Osteocyte (in vitro differentiated cells): ENCODE results near the gene KCNS1. TPM values are rescaled to one million over a fixed set of nuclear protein-coding genes. Genes with fewer than 3 reads are reported as not detected.
A peak's percentile ranks its signal among the peaks of the same experiment; 100 is the strongest.
"Not testable (repeated sequence)": the region's sequence is repeated elsewhere in the genome, so short reads cannot be mapped to it uniquely, and the experiment has no call there.

Experiments used
- DNase-seq: peaks from one replicate; pipeline ENCODE4 v3.0.0; 2021; ENCODE audit warnings: mixed read lengths; ENCODE audit not compliant: unreplicated experiment; ENCODE audit errors: extremely low spot score
- H3K27ac Mint-ChIP-seq: one replicate; pipeline ENCODE4 v1.8.0; 2021; ENCODE audit warnings: mild to moderate bottlenecking, mixed read lengths; ENCODE audit not compliant: unreplicated experiment
- H3K27me3 Mint-ChIP-seq: one replicate; pipeline ENCODE4 v1.8.0; 2021; ENCODE audit warnings: mixed read lengths; ENCODE audit not compliant: unreplicated experiment
- H3K36me3 Mint-ChIP-seq: one replicate; pipeline ENCODE4 v1.8.0; 2021; ENCODE audit warnings: mixed read lengths; ENCODE audit not compliant: unreplicated experiment
- H3K4me1 Mint-ChIP-seq: one replicate; pipeline ENCODE4 v1.8.0; 2021; ENCODE audit warnings: mixed read lengths; ENCODE audit not compliant: unreplicated experiment
- H3K4me3 Mint-ChIP-seq: one replicate; pipeline ENCODE4 v1.8.0; 2021; ENCODE audit warnings: mild to moderate bottlenecking, moderate library complexity, mixed read lengths; ENCODE audit not compliant: unreplicated experiment
- H3K9me3 Mint-ChIP-seq: one replicate; pipeline ENCODE4 v1.8.0; 2021; ENCODE audit warnings: mixed read lengths; ENCODE audit not compliant: unreplicated experiment
- CTCF ChIP-seq: fragments of 200-600 bp; sonication (generic); IDR thresholded peaks from 2 replicates; pipeline ENCODE4 v1.5.0; 2021; ENCODE audit warnings: antibody characterized with exemption, mild to moderate bottlenecking, moderate library complexity
- long read RNA-seq: library from polyadenylated mRNA; unstranded; transcript quantifications from one replicate; pipeline ENCODE4 v2.0.0, GENCODE V29; 2021
- total RNA-seq: library from RNA; stranded (reverse); gene quantifications from 2 replicates; pipeline ENCODE4 v1.2.1, GENCODE V29; 2021

The KCNS1 gene, protein sequence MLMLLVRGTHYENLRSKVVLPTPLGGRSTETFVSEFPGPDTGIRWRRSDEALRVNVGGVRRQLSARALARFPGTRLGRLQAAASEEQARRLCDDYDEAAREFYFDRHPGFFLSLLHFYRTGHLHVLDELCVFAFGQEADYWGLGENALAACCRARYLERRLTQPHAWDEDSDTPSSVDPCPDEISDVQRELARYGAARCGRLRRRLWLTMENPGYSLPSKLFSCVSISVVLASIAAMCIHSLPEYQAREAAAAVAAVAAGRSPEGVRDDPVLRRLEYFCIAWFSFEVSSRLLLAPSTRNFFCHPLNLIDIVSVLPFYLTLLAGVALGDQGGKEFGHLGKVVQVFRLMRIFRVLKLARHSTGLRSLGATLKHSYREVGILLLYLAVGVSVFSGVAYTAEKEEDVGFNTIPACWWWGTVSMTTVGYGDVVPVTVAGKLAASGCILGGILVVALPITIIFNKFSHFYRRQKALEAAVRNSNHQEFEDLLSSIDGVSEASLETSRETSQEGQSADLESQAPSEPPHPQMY
- total RNA-seq = 0.26 and 0.30 TPM in 2 replicates
- long read RNA-seq, partial matches to known transcripts = 0 of 1 reads
- long read RNA-seq, other reads (novel, unspliced or antisense) = 1 of 1 reads

GRCh38 chr20:45100563-45101245, at the start of gene KCNS1:
Gene KCNS1, minus strand, starts transcription at chr20:45101127. Its CDS starts 1,891 bp downstream, at chr20:45099236.
- no peak for DNase-seq
- Mint-ChIP-seq H3K36me3 (no peaks in the 10 kb centered on the region), H3K9me3 (no peaks in the 10 kb centered on the region), H3K4me3 (peak within 1 kb of the TSS; percentile 64), H3K4me1 (peaks cover 19% of the 10 kb centered on the region), H3K27ac (peak within 1 kb of the TSS; percentile 13), H3K27me3 (peaks cover 3% of the 10 kb centered on the region)
- TF ChIP-seq CTCF = no peak

DNA sequence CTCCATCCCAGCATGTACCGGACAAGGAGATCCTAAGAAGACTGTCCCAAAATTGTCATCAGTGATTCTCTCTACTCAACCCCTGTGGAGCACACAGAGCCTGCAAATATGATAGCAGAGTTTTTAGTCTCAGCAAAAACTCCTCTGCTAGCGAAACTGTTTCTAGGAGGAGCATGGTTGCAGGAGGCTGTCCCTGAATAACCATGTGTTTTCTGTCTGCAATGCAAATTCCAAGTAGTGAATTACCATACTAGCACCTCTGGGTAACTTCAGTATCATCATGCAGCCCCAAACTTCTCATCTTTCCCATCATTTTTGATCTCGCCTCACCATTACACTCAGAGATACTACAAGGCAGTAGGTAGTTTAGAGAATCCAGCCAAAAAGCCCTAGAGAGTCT, 48.1 kb upstream of the KCNS1 start:
- H3K27me3 Mint-ChIP-seq = peaks cover 63% of the 10 kb centered on the region
- no peak overlapping the region for H3K4me3 Mint-ChIP-seq
- no peak for DNase-seq
- H3K27ac Mint-ChIP-seq = no peak overlapping the region
- TF ChIP-seq CTCF = no peak
- no peaks in the 10 kb centered on the region for H3K9me3 Mint-ChIP-seq
- H3K36me3 Mint-ChIP-seq = no peaks in the 10 kb centered on the region
- no peaks in the 10 kb centered on the region for H3K4me1 Mint-ChIP-seq

DNA sequence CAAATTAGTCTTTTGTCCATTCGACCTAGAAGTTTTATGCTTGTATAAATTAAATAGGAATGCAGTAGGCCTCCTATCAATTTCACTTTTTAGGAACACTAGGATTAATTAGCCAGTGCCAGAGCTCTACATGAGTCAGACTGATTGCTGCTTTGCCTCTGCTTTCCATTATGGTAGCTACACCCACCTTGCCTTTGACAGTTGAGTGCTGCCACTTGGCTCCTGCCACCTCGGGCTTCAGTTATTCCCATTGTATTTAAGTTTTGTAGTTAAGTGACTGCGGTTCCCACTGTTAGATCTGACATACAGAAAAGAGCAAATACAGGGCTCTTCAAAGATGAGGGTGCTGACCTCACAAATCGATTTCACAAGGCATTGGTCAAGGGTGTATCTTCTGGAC, 39.9 kb upstream of the KCNS1 start:
- no peak for DNase-seq
- no peaks in the 10 kb centered on the region for H3K4me1 Mint-ChIP-seq
- TF ChIP-seq CTCF = no peak
- no peaks in the 10 kb centered on the region for H3K9me3 Mint-ChIP-seq
- peaks cover 40% of the 10 kb centered on the region for H3K27me3 Mint-ChIP-seq
- H3K4me3 Mint-ChIP-seq = no peak overlapping the region
- H3K36me3 Mint-ChIP-seq = no peaks in the 10 kb centered on the region
- no peak overlapping the region for H3K27ac Mint-ChIP-seq

- not testable (repeated sequence) for H3K9me3 Mint-ChIP-seq, H3K36me3 Mint-ChIP-seq, H3K4me3 Mint-ChIP-seq, H3K4me1 Mint-ChIP-seq, H3K27ac Mint-ChIP-seq, DNase-seq
- H3K27me3 Mint-ChIP-seq = peaks cover 30% of the 10 kb centered on the region
These were observed 38.9 kb upstream of the KCNS1 start for GRCh38 chr20:45139733-45140375.

GRCh38 chr20:45138561-45139300, 37.8 kb upstream of the KCNS1 start:
- H3K27me3 Mint-ChIP-seq = peaks cover 29% of the 10 kb centered on the region
- TF ChIP-seq CTCF = peak; percentile 50
- no peak for DNase-seq

More at GRCh38 chr20:45138561-45139300, 37.8 kb upstream of the KCNS1 start:
- no peaks in the 10 kb centered on the region for H3K9me3 Mint-ChIP-seq
- H3K27ac Mint-ChIP-seq = no peak overlapping the region
- H3K4me3 Mint-ChIP-seq = no peak overlapping the region
- no peaks in the 10 kb centered on the region for H3K36me3 Mint-ChIP-seq
- H3K4me1 Mint-ChIP-seq = no peaks in the 10 kb centered on the region
